Kidney (tissue), 14 donors: ENCODE measurements around the gene C21orf91. TPM values are rescaled to one million over a fixed set of nuclear protein-coding genes. Genes with fewer than 3 reads are reported as not detected.

ENCODE experiments used
- DNase-seq, 5 donors: peaks; one replicate each; pipeline ENCODE4 v3.0.0-alpha.2; 2013 to 2020
- FAIRE-seq: peaks from 2 replicates; lab custom pipeline; 2012; peaks lifted over from hg19 to GRCh38; lab: Jason Lieb, UNC
- H3K27ac ChIP-seq, 2 donors: one replicate each; pipeline ENCODE4 v1.7.0; 2013; ENCODE audit warnings: low read depth in 2 of 2, low read length in 2 of 2, inconsistent platforms in 1 of 2
- H3K27me3 ChIP-seq: one replicate; pipeline ENCODE4 v1.7.1; 2013; ENCODE audit warnings: low read length, inconsistent platforms; ENCODE audit not compliant: control insufficient read depth, insufficient read depth
- H3K36me3 ChIP-seq, 3 donors: one replicate each; pipeline versions ENCODE4 v1.7.0 to v1.7.1; 2013; ENCODE audit warnings: low read length in 3 of 3, control low read depth in 1 of 3, inconsistent platforms in 1 of 3; ENCODE audit not compliant: insufficient read depth in 3 of 3, control insufficient read depth in 2 of 3
- H3K4me1 ChIP-seq, 3 donors: one replicate each; pipeline versions ENCODE4 v1.7.0 to v1.7.1; 2013; ENCODE audit warnings: low read length in 3 of 3, inconsistent platforms in 1 of 3, low read depth in 1 of 3; ENCODE audit not compliant: control insufficient read depth in 2 of 3, insufficient read depth in 2 of 3
- H3K4me3 ChIP-seq, 3 donors: one replicate each; pipeline versions ENCODE4 v1.7.0 to v1.8.1; 2013; ENCODE audit warnings: low read length in 3 of 3, control low read depth in 1 of 3, inconsistent platforms in 1 of 3
- H3K9ac ChIP-seq, 3 donors: one replicate each; pipeline versions ENCODE4 v1.7.0 to v1.7.1; 2013; ENCODE audit warnings: low read length in 3 of 3, control low read depth in 1 of 3, inconsistent platforms in 1 of 3
- H3K9me3 ChIP-seq, 3 donors: one replicate each; pipeline versions ENCODE4 v1.7.0 to v1.7.1; 2013; ENCODE audit warnings: low read length in 3 of 3, control low read depth in 1 of 3, inconsistent platforms in 1 of 3; ENCODE audit not compliant: control insufficient read depth in 2 of 3, insufficient read depth in 1 of 3
- CTCF ChIP-seq: IDR thresholded peaks from 3 replicates; pipeline ENCODE4 v1.5.1; 2012; ENCODE audit warnings: mild to moderate bottlenecking, moderate library complexity, borderline replicate concordance; ENCODE audit not compliant: insufficient read depth; ENCODE audit errors: extremely low read depth
- intact Hi-C: fragments of 100-400 bp; cut with DNase I; formaldehyde crosslinking; loops from one replicate; pipeline ENCODE4 v1.11.1; 2022
- polyA plus RNA-seq: library from polyadenylated mRNA; stranded (reverse); fragments of 350-450 nt; fragmentation: Illumina TruSeq; extraction: RNeasy Lipid Tissue Mini Kit (QIAGEN cat#74804); gene quantifications from one replicate; pipeline ENCODE4 v1.2.3, GENCODE V29; 2014; ENCODE audit warnings: low read depth, low replicate concordance; ENCODE audit not compliant: insufficient read depth
- total RNA-seq: library from RNA; stranded (reverse); fragmentation: NEBNext Ultra II Directional; extraction: Animal tissue kit (Norgen Biotek cat#: 25700); gene quantifications from one replicate; pipeline ENCODE4 v1.2.1, GENCODE V29; 2021
- donor health status: control.
- donor health status: control.
- donor health status: control.
- donor health status: control.
- donor health status: control.
- donor health status: DM: yes; HTN: yes; CAD: no.
- donor health status: Normal renal cell carcinoma (clear cell type).

The C21orf91 gene
- total and polyA plus RNA-seq, 2 donors from 2014 or later: 2.5 to 20.4 TPM

GRCh38 chr21:17805966-17806365 lies 13.2 kb downstream of the C21orf91 start:
- H3K27me3 ChIP-seq: no peaks in the 10 kb centered on the region
- peaks cover 5 to 14% (median 10%) of the 10 kb centered on the region in 3 donors for H3K36me3 ChIP-seq

GRCh38 chr21:17803536-17803935 lies 15.6 kb downstream of the C21orf91 start:
- H3K4me3 ChIP-seq: no peak overlapping the region
- H3K27me3 ChIP-seq: no peaks in the 10 kb centered on the region
- intact Hi-C loops: no loop called here
- H3K27ac ChIP-seq: no peak overlapping the region
- no peak for TF ChIP-seq CTCF
- DNase-seq (no peak), FAIRE-seq (no peak)
- H3K9me3 ChIP-seq: peaks cover 0 to 9% (median 3%) of the 10 kb centered on the region in 3 donors
- no peaks in the 10 kb centered on the region for H3K4me1 ChIP-seq
- peaks cover 1 to 3% (median 3%) of the 10 kb centered on the region in 3 donors for H3K36me3 ChIP-seq
- no peak overlapping the region for H3K9ac ChIP-seq

More at GRCh38 chr21:17805966-17806365, 13.2 kb downstream of the C21orf91 start:
- Histone ChIP-seq H3K9me3 (peaks cover 1 to 13% (median 4%) of the 10 kb centered on the region in 3 donors), H3K9ac (no peak overlapping the region), H3K4me3 (no peak overlapping the region), H3K27ac (no peak overlapping the region), H3K4me1 (no peaks in the 10 kb centered on the region)
- DNase-seq (no peak), FAIRE-seq (no peak)
- no peak for TF ChIP-seq CTCF
- intact Hi-C loops: no loop called here

DNA sequence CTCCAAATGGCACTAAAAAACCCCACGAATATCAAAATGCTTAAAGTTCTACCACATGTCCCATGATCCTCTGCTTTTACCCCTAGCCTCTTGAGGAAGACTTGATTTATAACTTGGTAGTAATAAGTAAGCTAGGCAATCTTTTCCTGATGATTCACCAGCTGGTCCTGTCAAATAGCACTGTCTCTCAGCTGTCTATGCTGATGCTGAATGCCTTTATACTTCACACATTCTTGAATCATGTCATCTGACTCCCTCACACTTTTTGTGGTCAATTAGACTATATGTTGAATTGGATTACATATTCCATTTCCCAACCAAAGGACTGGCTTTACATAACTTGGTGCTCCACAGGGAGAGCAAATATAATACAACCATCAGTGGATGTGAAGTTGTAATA lies 16.6 kb downstream of the C21orf91 start:
- Histone ChIP-seq H3K27me3 (no peaks in the 10 kb centered on the region), H3K4me3 (no peak overlapping the region), H3K9me3 (no peaks in the 10 kb centered on the region), H3K27ac (no peak overlapping the region), H3K9ac (no peak overlapping the region), H3K4me1 (no peaks in the 10 kb centered on the region), H3K36me3 (no peaks in the 10 kb centered on the region)
- intact Hi-C loops: no loop called here
- no peak for TF ChIP-seq CTCF
- no peak for FAIRE-seq
- no peak for DNase-seq
